Colonic mucosa (tissue), 4 donors: ENCODE results near the gene HS3ST2. TPM values are rescaled to one million over a fixed set of nuclear protein-coding genes. Genes with fewer than 3 reads are reported as not detected.

ENCODE experiments used
- DNase-seq: peaks from one replicate; pipeline ENCODE4 v3.0.0-alpha.2; 2020
- H3K27ac ChIP-seq: fragments of 200-600 bp; one replicate; pipeline ENCODE4 v1.8.0; 2021
- H3K27me3 ChIP-seq: fragments of 200-600 bp; one replicate; pipeline ENCODE4 v1.8.0; 2021
- H3K36me3 ChIP-seq: fragments of 200-600 bp; one replicate; pipeline ENCODE4 v1.8.0; 2021
- H3K4me1 ChIP-seq: fragments of 200-600 bp; one replicate; pipeline ENCODE4 v1.8.0; 2021; ENCODE audit warnings: mild to moderate bottlenecking
- H3K4me3 ChIP-seq: fragments of 200-600 bp; one replicate; pipeline ENCODE4 v1.8.0; 2021
- H3K9ac ChIP-seq, 2 donors: one replicate each; pipeline ENCODE4 v1.7.0; 2013; ENCODE audit warnings: control low read depth in 2 of 2, low read depth in 2 of 2, low read length in 2 of 2
- H3K9me3 ChIP-seq: fragments of 200-600 bp; one replicate; pipeline ENCODE4 v1.8.0; 2021
- CTCF ChIP-seq: fragments of 200-600 bp; IDR thresholded peaks from one replicate; pipeline ENCODE4 v1.8.0; 2022; ENCODE audit warnings: antibody characterized with exemption, mild to moderate bottlenecking
- intact Hi-C: fragments of 100-400 bp; cut with DNase I; formaldehyde crosslinking; loops from one replicate; pipeline ENCODE4 v1.14.1; 2022
- total RNA-seq, 2 donors: library from RNA; stranded (reverse); fragmentation: NEBNext Ultra II Directional in 1 of 2; extraction: Animal tissue kit (Norgen Biotek cat#: 25700) in 1 of 2; gene quantifications; one replicate each; pipeline ENCODE4 v1.2.1, GENCODE V29; 2021
- donor health status: healthy.
- donor health status: DM: no; HTN: no; CAD: no.
- donor health status: DM: no; HTN: no; CAD: no.

The HS3ST2 gene
- total RNA-seq, 2 donors from 2014 or later: 0.24 to 0.47 TPM

GRCh38 chr16:22941970-22942501 lies 128.1 kb downstream of the HS3ST2 start:
- intact Hi-C loops: no loop called here
- DNase-seq: no peak

GRCh38 chr16:22942811-22943210 lies 128.8 kb downstream of the HS3ST2 start:
- H3K9me3 ChIP-seq: no peaks in the 10 kb centered on the region
- intact Hi-C loops: no loop called here
- H3K4me1 ChIP-seq: no peaks in the 10 kb centered on the region
- no peak overlapping the region for H3K9ac ChIP-seq
- peaks cover 1% of the 10 kb centered on the region for H3K27me3 ChIP-seq
- H3K27ac ChIP-seq: no peak overlapping the region
- no peak for DNase-seq
- no peak for TF ChIP-seq CTCF
- no peaks in the 10 kb centered on the region for H3K36me3 ChIP-seq
- H3K4me3 ChIP-seq: no peak overlapping the region

More at GRCh38 chr16:22941970-22942501, 128.1 kb downstream of the HS3ST2 start:
- TF ChIP-seq CTCF: no peak
- Histone ChIP-seq H3K4me1 (no peaks in the 10 kb centered on the region), H3K36me3 (no peaks in the 10 kb centered on the region), H3K4me3 (no peak overlapping the region), H3K27ac (no peak overlapping the region), H3K9ac (no peak overlapping the region), H3K27me3 (no peaks in the 10 kb centered on the region), H3K9me3 (no peaks in the 10 kb centered on the region)

GRCh38 chr16:22945361-22945760 lies 131.4 kb downstream of the HS3ST2 start:
- H3K9ac ChIP-seq: no peak overlapping the region
- H3K27me3 ChIP-seq: peaks cover 8% of the 10 kb centered on the region
- no peak for TF ChIP-seq CTCF
- no peaks in the 10 kb centered on the region for H3K9me3 ChIP-seq
- intact Hi-C loops: loop anchor here (5.0 kb wide), 1 partner anchor 48 kb away; no protein-coding TSS in a partner anchor
- H3K4me1 ChIP-seq: peaks cover 4% of the 10 kb centered on the region
- no peak overlapping the region for H3K4me3 ChIP-seq
- H3K36me3 ChIP-seq: no peaks in the 10 kb centered on the region
- no peak for DNase-seq
- H3K27ac ChIP-seq: no peak overlapping the region

- peaks cover 8% of the 10 kb centered on the region for H3K27me3 ChIP-seq
- no peak for DNase-seq
Measured at GRCh38 chr16:22946433-22946832, 132.5 kb downstream of the HS3ST2 start.

GRCh38 chr16:22948058-22948602 lies 134.2 kb downstream of the HS3ST2 start:
- H3K4me1 ChIP-seq: peaks cover 4% of the 10 kb centered on the region
- H3K4me3 ChIP-seq: no peak overlapping the region
- intact Hi-C loops: loop anchor here (5.0 kb wide), 1 partner anchor 51 kb away; no protein-coding TSS in a partner anchor
- no peak overlapping the region for H3K27ac ChIP-seq
- H3K9ac ChIP-seq: no peak overlapping the region
- H3K9me3 ChIP-seq: no peaks in the 10 kb centered on the region
- TF ChIP-seq CTCF: no peak
- DNase-seq: no peak
- H3K36me3 ChIP-seq: no peaks in the 10 kb centered on the region
- peaks cover 8% of the 10 kb centered on the region for H3K27me3 ChIP-seq

More at GRCh38 chr16:22946433-22946832, 132.5 kb downstream of the HS3ST2 start:
- no peak overlapping the region for H3K4me3 ChIP-seq
- TF ChIP-seq CTCF: no peak
- H3K36me3 ChIP-seq: no peaks in the 10 kb centered on the region
- no peak overlapping the region for H3K27ac ChIP-seq
- H3K4me1 ChIP-seq: peaks cover 4% of the 10 kb centered on the region
- no peak overlapping the region for H3K9ac ChIP-seq
- intact Hi-C loops: loop anchor here (5.0 kb wide), 1 partner anchor 49 kb away; no protein-coding TSS in a partner anchor
- H3K9me3 ChIP-seq: no peaks in the 10 kb centered on the region
